Measurements from ENCODE around the gene TMEM132E.
"Not testable (repeated sequence)": the region's sequence is repeated elsewhere in the genome, so short reads cannot be mapped to it uniquely, and the experiment has no call there.

Gene TMEM132E, protein sequence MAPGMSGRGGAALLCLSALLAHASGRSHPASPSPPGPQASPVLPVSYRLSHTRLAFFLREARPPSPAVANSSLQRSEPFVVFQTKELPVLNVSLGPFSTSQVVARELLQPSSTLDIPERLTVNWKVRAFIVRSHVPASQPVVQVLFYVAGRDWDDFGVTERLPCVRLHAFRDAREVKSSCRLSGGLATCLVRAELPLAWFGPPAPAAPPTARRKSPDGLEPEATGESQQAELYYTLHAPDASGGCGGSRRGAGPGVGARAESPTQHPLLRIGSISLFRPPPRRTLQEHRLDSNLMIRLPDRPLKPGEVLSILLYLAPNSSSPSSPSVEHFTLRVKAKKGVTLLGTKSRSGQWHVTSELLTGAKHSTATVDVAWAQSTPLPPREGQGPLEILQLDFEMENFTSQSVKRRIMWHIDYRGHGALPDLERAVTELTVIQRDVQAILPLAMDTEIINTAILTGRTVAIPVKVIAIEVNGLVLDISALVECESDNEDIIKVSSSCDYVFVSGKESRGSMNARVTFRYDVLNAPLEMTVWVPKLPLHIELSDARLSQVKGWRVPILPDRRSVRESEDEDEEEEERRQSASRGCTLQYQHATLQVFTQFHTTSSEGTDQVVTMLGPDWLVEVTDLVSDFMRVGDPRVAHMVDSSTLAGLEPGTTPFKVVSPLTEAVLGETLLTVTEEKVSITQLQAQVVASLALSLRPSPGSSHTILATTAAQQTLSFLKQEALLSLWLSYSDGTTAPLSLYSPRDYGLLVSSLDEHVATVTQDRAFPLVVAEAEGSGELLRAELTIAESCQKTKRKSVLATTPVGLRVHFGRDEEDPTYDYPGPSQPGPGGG (N-terminal part only)

DNA sequence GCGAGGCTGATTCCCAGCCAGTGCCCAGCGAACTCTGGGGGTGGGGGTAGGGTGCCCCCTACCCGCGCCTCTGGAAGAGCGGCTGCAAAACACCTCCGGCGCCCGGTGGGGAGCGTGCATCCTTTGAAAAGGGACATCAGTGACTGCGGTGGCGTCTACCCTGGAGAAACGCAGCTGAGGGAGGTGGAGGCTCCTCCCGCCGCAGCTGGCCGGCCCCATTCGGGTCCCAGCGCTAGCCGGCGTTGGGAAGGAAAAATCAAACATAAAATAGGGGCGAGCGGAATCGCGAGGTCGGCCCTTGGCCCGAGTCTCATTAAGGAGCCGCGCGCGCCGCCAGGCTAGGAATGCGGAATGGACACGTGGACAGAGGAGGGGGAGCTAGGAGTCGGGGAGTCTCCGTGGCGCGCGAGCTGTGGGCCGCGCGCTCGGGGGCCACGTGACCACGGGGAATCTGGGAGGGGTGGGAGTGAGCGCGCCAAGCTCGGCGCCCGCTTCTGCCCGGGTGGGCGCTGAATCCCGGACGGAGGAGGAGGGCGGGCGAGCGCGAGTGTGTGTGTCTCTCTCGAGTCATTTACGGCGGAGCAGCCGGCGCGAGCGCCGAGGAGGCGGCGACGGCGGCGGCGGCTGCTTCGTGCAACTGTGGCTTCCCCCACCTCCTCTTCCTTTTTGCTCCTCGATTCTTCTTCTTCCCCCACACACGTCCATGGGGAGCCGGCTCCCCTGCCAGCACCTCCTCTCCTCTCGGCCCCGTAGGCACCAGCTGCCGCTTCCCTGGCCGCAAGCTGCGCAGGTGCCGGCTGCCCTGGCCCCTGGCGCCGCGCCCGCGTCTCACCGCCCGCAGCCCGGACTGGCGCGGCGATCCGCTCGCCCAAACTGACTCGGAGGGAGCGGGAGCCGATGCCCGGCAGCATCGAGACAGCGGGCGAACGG, at the start of gene TMEM132E:
Gene TMEM132E, plus strand, starts transcription at position 566 of the 930 bp plus-strand sequence. CDS start 1,495 bp downstream, outside the sequence.
- DNase-seq: no peak

DNA sequence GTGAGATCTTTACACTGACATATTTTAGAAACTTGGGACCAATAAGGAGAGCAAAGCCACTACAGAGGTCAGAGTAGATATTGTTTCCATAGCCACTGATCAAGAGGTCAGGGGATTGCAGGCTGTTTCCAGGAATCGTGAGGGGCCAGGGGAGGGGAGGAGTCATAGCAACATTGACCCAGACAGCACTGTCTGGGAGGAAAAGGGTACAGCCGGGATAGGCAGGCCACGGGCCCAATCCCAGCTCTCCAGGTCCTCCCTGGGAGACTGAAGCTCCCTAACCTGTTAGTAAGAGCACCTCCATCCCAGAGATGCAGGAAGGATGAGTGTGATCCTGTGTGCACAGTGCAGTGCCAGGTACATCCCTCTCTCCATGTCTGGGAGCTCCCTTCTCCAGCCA, 48.5 kb upstream of the TMEM132E start:
- DNase-seq: no peak

DNA sequence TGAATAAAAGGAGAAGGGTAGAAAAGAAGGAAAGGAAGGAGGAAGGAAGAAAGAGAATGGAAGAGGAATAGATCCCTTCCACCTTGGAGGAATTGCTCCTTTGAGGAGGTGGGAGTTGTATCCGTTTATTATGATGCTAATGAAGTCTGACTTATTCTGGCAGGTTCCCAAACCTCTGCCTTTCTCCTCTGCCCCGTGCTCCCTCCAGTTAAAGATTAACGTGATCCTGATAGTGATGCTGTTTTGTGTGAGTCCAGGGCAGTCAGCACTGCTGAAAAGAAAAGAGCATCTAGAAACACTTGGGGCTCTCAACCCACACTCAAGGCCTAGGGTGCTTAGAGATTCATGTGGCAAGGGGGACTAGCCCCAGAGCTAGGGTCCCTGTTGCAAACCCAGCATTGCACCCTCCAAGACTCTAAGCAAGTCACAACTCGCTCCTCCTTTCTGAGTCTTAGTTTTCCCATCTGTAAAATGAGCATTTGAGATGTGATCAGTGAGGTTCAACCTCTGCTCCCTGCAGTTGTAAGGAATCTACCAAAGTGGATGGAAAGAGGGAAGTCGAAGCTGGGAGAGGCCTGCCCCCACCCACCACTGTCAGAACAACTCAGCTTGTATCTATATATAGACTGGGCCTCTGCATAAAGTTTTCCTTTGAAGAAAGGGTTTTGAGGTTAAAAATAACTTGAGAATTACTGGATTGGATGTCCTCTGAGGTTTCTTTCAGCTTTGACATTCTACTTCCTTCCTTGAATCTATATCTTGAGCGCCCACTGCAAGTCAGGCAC, 46.9 kb upstream of the TMEM132E start:
- DNase-seq: no peak

DNA sequence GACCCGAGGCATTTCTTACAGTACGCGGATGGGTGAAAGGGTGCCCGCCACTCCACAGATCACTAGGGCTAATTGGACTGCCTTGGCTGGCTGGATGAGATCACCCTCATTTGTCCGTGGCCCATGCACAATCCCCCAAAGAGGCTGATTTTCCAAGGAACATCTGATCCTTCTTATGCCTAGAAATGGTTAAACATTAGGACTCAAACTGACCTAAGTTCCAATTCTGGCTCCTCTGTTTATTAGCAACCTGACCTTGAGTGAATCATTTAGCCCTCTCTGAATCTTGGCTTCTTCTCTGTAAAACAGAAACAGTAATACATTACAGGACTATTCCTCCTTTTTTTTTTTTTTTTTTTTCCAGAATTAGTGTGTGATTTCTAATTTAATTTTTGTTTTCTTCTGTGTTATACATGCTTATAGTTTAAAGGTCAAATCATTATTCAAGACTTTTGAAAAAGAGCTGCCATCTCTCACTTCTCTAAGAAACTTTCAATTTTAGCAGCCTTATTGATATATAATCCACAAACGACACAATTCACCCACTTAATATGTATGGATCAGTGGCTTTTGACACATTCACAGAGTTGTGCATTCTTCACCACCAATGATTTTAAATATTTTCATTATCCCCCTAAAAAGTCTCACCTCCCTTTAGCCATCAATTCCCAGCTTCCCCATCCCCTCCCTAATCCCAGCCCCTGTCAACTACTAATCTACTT, 45.4 kb upstream of the TMEM132E start:
- no peak for DNase-seq

DNA sequence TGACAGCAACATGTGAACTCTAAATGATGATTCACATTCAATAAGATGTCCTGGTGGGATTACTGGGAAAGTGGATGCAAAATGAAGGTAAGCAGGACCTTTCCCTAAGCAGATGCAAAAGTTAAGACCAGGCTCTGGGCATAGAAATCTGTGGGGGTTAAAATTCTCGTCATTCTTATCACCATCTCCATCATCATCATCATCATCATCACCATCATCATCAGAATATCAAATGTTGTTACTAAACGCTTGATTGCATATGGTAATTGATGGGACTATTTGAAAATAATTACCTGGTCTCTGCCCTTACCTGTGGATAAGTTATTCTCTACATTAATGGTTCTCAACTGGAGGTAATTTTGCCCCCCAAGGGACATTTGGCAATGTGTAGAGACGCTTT, 41.9 kb upstream of the TMEM132E start:
- DNase-seq: no peak

DNA sequence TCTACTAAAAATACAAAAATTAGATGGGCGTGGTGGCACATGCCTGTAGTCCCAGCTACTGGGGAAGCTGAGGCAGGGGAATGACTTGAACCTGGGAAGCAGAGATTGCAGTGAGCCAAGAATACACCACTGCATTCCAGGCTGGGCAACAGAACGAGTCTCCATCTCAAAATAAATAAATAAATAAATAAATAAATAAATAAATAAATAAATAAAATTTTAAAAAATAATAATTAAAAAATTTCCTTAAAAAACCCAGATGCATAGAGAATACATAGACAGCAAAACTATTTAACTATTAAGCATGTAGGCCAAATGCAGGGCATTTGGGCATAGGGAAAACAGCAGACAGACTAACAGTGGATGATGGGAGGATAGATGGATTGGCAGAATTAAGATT, 40.8 kb upstream of the TMEM132E start:
- not testable (repeated sequence) for DNase-seq

DNA sequence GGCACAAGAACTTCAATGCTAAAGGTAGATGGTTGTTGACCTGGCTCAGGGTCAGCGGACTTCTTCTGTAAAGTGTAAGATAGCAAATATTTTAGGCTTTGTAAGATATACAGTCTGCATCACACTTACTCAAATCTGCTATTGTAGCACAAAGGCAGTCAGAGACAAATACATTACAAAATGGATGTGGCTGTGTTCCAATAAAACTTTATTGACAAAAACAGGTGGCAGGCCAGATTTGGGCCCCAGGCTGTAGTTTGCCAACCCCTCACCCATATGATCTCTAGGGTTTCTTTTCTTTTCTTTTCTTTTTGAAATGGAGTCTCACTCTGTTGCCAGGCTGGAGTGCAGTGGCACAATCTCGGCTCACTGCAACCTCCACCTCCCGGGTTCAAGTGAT, 39.5 kb upstream of the TMEM132E start:
- no peak for DNase-seq

DNA sequence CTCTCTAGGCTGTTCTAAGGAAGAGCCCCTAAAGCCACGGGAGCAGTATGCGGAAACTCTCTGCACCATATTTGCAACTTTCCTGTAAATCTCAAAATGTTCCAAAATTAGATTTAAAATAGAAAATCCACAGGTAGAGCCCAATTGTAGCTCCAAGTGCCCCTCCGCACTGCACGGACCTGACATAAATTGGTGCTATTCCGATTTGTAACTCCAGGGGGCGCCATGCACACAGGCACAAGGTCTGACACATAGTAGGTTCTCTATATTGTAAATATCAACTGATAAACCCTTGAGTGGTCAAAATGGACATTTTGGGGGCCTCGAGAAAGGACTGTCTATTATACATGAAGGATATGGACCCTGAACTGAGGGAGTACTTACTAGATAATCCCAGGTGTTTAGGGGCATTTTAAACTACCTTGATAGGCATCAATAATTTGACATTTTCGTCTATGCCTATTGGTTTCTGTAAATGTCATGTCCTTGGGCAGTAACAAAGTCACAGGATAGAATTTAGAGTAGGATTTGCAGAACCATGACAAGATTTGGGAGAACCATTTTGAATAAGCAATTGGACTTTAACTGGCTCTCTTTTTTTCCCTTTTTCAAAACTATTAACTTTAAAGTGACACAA, 36.6 kb upstream of the TMEM132E start:
- DNase-seq: peak; percentile 54

DNA sequence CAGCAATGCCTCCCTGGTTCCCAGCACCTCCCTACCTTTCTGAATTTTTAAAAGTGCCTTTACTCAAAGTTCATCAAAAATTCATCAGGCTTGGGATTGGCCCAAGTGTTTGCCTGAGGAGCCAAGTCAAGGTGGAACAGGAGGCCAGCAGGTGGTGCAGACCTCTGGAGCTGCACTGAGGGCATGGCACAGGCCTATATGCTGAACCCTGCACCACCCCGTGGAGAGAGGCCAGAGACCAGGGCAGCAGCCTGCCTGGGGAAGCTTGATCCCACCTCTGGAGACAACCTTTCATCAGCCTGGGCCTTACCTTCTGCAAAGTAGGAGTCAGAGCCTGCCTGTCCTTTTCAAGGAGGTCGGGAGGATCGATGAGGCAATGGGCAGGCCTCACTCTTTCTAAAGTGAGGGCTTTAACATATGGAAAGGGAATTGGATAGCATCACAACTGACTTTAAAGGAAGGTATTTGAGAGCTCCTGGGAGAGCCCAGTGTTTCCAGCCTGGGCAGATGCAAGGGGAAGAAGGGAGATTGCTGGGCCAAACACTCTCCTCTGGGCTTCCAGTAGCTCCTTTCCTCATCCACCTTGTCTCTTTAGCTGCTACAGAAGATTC, 31.8 kb upstream of the TMEM132E start:
- DNase-seq: no peak

DNA sequence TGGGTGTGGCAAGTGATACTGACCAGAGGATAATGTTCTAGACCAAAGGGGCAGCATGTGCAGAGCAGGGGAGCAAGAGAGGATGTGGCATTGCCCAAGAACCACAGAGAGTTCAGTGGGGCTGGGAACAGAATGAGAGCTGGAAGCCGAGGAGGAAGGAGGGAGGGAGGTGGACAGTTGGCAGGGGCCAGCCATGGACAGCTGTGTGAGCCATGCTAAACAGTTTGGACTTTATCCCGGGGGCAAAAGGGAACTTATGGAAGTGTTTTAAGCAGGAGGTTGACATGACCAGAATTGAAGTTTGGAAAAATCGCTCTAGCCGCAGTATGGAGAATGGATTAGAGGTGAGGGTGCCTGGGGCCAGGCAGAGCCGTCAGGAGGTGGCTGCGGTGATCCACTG, 29.4 kb upstream of the TMEM132E start:
- DNase-seq: no peak

DNA sequence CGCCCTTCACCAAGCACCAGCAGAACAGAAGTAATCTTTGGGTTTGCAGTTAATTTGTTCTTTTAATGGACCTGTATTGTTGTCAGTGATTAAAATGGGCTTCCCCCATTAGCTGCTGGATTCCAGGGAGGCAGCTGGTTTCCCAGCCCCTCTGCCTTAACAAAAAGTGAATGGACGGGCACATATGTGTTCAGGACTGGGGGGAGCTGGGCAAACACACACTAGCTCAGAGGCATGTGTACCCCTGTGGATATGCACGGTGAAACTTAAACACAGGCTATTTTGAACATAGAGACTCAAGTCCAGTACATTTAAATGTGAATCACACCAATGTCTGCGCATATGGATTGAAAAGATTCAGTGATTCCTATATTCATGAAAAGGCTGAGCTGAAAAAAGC, 25.5 kb upstream of the TMEM132E start:
- no peak for DNase-seq

DNA sequence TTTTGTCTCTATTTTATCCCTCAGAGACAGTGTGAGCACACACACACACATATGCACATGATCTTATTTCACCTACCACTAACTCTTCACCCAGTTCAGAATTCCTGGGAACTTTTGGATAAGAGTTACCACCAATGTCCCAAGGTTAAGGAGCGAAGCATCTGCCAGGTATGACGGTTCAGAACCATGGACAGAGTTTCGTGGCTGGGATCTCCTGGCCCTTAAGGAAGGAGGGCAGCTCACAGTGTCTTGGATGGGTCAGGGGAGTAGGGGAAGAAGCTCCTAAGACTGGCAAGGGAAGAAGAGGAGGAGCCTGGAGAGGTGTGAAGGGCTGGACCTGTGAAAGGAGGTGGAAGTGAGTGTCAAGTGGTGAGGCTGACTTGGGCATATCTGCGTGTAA, 23.0 kb upstream of the TMEM132E start:
- DNase-seq: peak; percentile 16

DNA sequence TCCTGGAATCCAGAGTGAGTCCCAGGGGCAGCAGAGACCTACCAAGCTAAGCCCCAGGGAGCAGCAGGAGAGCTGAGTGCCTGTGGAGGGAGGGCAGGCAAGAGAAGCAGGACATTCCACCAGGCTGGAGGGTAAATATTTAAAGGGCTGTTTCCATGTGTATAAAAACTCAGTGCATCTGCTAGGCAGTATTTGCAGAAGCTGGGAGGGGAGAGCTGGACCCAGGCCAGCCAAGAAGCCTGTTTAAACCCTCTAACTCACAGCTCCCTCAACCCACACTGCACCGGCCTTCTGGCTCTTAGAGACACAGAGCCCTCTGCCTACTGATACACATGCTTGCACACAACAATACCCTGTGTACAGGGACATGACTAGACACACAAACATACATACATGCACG, 22.5 kb upstream of the TMEM132E start:
- DNase-seq: no peak

DNA sequence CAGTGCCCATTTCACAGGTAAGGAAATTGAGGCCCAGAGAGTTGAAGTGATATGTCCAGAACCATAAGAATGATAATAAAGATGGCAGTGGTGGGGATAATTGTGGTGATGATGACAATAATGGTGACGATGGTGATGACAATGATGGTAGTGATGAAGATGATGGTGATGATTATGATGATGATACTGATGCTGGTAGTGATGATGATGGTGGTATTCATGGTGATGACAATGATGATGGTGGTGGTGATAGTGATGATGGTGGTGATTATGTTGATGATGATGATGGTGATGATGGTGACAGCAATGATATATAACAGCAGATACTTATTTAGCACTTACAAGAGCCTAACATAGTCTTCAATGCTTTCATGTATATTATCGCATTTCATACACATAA, 18.1 kb upstream of the TMEM132E start:
- no peak for DNase-seq

DNA sequence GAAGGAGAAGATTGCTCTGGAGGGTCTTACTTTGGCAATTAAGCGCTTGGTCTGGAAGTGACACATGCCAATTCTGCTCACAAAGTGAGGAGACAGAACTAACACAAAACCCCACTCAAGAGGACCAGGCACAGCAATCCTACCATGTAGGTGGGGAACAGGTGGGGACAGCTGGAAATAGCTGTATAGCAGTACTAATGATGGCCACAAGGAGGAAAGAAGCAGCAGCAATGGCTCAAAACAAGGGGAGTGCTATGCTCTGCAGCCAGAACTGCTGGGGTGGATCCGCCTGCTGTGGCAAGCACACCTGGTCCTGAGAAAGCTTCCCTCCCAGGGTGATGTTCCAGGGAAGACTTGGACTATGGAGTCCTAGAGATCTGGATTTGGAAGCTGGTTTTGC, 17.0 kb upstream of the TMEM132E start:
- peak; percentile 4 for DNase-seq

DNA sequence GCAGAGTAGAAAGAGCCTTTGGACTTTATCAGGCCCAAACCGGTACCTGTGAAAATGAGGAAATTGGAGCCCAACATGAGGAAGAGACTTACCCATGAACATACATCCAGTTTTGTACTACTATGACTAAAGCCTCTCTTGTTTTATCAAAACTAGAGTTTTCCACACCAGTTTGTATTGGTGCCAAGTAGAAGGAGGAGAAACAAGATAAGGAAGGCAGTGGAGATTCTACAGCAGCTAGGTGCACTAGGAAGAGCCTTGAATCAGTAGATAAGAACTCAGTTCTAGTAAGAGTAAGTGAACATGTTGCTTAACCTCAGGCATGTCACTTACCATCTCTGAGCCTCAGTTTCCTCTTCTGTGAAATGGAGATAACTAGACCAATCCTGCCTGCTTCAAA, 13.7 kb upstream of the TMEM132E start:
- DNase-seq: peak; percentile 85

DNA sequence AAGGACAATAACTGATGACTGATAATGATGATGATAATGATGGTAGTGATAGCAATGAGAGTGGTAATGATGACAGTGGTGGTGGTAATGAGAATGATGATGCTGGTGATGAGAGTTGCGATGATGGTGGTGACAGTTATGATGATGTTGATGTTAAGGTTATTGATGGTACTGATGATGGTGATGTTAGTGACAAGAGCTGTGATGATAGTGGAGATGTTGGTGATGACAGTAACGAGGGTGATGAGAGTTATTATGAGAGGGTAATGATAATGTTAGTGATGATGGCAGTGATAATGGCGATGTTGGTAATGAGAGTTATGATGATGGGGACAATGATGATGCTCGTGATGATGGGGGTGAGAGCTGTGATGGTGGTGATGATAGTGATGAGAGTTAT, 13.2 kb upstream of the TMEM132E start:
- DNase-seq: no peak

DNA sequence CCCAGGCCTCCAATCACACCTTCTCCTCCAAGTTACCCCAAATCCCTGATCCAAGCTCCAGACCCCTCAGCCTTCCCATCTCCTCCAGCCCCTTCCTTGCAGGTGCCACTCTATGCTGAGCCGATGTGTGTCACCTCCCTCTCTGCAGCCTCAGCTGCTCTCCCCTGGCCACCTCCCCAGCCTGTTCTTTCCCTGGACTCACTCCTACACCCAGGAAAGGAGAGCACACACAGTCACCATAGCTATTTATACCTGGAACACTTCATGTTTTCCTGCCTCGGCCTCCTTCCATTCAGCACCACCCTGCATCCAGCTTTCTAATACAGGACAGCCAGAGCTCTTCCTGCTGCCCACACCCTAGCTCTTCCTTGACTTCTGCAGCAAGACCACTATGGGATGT, 12.5 kb upstream of the TMEM132E start:
- DNase-seq: no peak

DNA sequence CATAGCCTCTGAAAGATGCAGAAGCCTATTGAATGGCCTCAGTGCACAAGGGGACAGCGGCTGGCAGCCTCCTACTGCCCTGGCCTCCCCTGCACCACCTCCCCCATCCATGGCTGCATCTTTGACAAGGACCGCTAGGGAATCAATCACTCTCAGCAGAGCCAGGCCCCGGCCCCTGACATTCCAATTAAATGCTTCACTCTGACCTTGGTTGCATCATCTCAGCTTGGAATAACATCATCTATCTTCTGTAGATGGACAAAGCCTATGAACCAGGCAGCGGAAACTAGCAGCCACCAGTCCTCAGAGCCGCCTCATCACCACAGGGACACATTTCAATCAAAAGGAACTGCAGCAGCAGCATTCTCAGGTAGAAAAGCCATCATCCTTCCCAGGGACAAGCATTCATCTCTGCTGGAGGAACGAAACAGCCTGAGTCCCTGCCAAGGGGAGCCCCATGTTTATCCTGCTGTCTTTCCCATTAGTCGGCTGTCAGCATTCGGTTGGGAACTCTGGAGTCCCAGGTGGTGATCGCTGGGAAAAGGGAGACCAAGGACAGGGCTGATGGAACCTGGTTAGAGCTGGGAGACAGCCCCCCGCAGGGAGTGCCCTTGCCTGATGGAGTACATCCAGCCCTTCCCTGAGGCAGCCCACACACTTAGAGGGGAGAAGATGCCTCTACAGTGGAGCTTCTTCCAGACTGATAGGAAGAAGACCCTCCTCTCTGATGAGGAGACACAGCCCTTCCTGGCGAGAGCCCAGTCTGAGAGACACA, 11.5 kb upstream of the TMEM132E start:
- DNase-seq: no peak

DNA sequence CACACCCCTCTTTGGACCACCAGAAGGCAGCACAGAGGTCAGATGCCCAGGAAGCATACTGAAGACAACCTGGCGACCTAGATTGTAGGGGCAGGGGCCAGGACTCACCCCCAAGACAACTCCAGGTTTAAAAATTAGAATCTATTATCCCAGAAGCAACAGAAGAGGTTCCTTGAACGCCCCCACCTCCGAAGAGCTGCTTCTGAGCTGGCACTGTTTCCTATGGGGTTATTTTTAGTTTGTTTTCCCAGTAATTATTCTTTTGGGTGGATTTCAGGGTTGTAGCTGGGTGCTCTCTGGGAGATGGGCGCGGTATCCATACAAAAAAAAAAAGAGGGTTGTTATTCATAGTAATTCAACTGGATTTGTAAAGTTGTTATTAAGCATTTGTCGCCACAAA, 10.4 kb upstream of the TMEM132E start:
- DNase-seq: no peak

All from hematopoietic multipotent progenitor cell treated with erythropoietin and hydrocortisone succinate and interleukin-3 and kit ligand, for 8 days (in vitro differentiated cells).